ENCODE measurements around the gene GRIN3B. TPM values are rescaled to one million over a fixed set of nuclear protein-coding genes. Genes with fewer than 3 reads are reported as not detected.
A peak's percentile ranks its signal among the peaks of the same experiment; 100 is the strongest.

GRIN3B gene
- total RNA-seq, 4 donors from 2014 or later = not detected

GRCh38 chr19:1035998-1036621, 35.9 kb downstream of the GRIN3B start:
- Histone ChIP-seq H3K4me3 (no peak overlapping the region), H3K27me3 (no peaks in the 10 kb centered on the region), H3K4me1 (peaks cover 11 to 14% of the 10 kb centered on the region in 2 donors), H3K36me3 (no peaks in the 10 kb centered on the region), H3K27ac (no peak overlapping the region), H3K9me3 (no peaks in the 10 kb centered on the region)
- intact Hi-C loops (cut with DNase I; ENCODE audit: low total_unique reads) (no loop called here), in situ Hi-C loops (cut with MboI; ENCODE audit: low sequenced_read_pairs in 4 of 4) (no loop called here)
- no peak for DNase-seq
- TF ChIP-seq CTCF (IDR thresholded peaks at IDR 0.05 in 4 of 5, conservative IDR thresholded peaks at IDR 0.05 in 1 of 5) = no peak
- TF ChIP-seq POLR2A (IDR thresholded peaks at IDR 0.05) = no peak
- ATAC-seq = no peak

- Histone ChIP-seq H3K27me3 (no peaks in the 10 kb centered on the region), H3K4me3 (no peak overlapping the region), H3K36me3 (no peaks in the 10 kb centered on the region), H3K27ac (no peak overlapping the region), H3K9me3 (no peaks in the 10 kb centered on the region), H3K4me1 (peaks cover 22 to 29% of the 10 kb centered on the region in 2 donors)
- intact Hi-C loops (cut with DNase I; ENCODE audit: low total_unique reads) = no loop called here
- in situ Hi-C loops (cut with MboI; ENCODE audit: low sequenced_read_pairs in 4 of 4) = no loop called here
- no peak for DNase-seq
- no peak for TF ChIP-seq POLR2A (IDR thresholded peaks at IDR 0.05)
- TF ChIP-seq CTCF (IDR thresholded peaks at IDR 0.05 in 4 of 5, conservative IDR thresholded peaks at IDR 0.05 in 1 of 5) = no peak
- no peak for ATAC-seq
These were observed 37.4 kb downstream of the GRIN3B start for GRCh38 chr19:1037621-1038064.

- H3K4me1 ChIP-seq = peaks cover 25 to 29% of the 10 kb centered on the region in 2 donors
- no peaks in the 10 kb centered on the region for H3K9me3 ChIP-seq
- DNase-seq (no peak), ATAC-seq (no peak)
- H3K4me3 ChIP-seq = peak overlapping the region in 3 of 4 donors; percentile 53 to 68 (median 54)
- peak overlapping the region; percentile 50 to 87 (median 80) for H3K27ac ChIP-seq
- intact Hi-C loops (cut with DNase I; ENCODE audit: low total_unique reads) (no loop called here), in situ Hi-C loops (cut with MboI; ENCODE audit: low sequenced_read_pairs in 4 of 4) (no loop called here)
- TF ChIP-seq POLR2A (IDR thresholded peaks at IDR 0.05) = no peak
- no peak for TF ChIP-seq CTCF (IDR thresholded peaks at IDR 0.05 in 4 of 5, conservative IDR thresholded peaks at IDR 0.05 in 1 of 5)
- no peaks in the 10 kb centered on the region for H3K36me3 ChIP-seq
- no peaks in the 10 kb centered on the region for H3K27me3 ChIP-seq
These were observed 38.9 kb downstream of the GRIN3B start for GRCh38 chr19:1038978-1039645.

GRCh38 chr19:1039646-1040475, 39.6 kb downstream of the GRIN3B start, which contains the start of gene ABCA7:
ABCA7 (plus strand) TSS chr19:1040107; CDS start chr19:1041362, 1,255 bp downstream.
- Histone ChIP-seq H3K36me3 (no peaks in the 10 kb centered on the region), H3K9me3 (no peaks in the 10 kb centered on the region), H3K27ac (peak within 1 kb of the TSS; percentile 79 to 87 (median 82)), H3K4me3 (peak within 1 kb of the TSS; percentile 53 to 68 (median 58)), H3K27me3 (no peaks in the 10 kb centered on the region), H3K4me1 (peaks cover 25 to 29% of the 10 kb centered on the region in 2 donors)
- in situ Hi-C loops (cut with MboI; ENCODE audit: low sequenced_read_pairs in 4 of 4) = no loop called here
- TF ChIP-seq CTCF (IDR thresholded peaks at IDR 0.05 in 4 of 5, conservative IDR thresholded peaks at IDR 0.05 in 1 of 5) (no peak), POLR2A (IDR thresholded peaks at IDR 0.05) (peak; percentile 94 to 96)
- ATAC-seq (peak; percentile 78 to 79), DNase-seq (peak; percentile 98 to 99)
- intact Hi-C loops (cut with DNase I; ENCODE audit: low total_unique reads) = loop anchor here (2.0 kb wide), 1 partner anchor 63 kb away; the partner anchor contains the start of gene GPX4
